GM12801 (cell line): ENCODE results near the gene HUNK.

ENCODE experiments used
- TF ChIP-seq, protein P1 (sequence below): IDR thresholded peaks from one replicate; pipeline ENCODE4 v1.5.1; 2011; ENCODE audit warnings: control low read depth; ENCODE audit not compliant: insufficient read length; ENCODE audit errors: extremely low read depth

Gene HUNK

DNA sequence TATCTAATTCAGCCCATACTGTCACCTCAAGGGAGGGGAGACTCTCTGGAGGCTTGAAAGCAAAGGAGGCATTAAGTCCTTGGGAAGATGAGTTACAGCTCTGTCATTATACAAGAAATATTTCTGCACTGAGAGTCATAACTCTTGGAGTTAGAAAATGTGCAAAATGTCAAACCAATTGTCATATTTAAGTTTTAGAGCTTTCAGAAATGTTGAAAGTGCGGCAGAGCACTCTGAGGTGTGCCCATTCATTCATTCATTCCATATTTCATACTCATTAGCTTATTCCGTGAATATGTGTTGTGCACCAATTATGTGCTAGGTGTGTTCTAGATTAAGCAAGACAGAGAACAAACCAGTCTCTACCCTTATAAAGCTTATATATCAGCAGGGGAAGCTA lies 87.1 kb downstream of the HUNK start:
- TF ChIP-seq, protein P1, sequence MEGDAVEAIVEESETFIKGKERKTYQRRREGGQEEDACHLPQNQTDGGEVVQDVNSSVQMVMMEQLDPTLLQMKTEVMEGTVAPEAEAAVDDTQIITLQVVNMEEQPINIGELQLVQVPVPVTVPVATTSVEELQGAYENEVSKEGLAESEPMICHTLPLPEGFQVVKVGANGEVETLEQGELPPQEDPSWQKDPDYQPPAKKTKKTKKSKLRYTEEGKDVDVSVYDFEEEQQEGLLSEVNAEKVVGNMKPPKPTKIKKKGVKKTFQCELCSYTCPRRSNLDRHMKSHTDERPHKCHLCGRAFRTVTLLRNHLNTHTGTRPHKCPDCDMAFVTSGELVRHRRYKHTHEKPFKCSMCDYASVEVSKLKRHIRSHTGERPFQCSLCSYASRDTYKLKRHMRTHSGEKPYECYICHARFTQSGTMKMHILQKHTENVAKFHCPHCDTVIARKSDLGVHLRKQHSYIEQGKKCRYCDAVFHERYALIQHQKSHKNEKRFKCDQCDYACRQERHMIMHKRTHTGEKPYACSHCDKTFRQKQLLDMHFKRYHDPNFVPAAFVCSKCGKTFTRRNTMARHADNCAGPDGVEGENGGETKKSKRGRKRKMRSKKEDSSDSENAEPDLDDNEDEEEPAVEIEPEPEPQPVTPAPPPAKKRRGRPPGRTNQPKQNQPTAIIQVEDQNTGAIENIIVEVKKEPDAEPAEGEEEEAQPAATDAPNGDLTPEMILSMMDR, result no peak

DNA sequence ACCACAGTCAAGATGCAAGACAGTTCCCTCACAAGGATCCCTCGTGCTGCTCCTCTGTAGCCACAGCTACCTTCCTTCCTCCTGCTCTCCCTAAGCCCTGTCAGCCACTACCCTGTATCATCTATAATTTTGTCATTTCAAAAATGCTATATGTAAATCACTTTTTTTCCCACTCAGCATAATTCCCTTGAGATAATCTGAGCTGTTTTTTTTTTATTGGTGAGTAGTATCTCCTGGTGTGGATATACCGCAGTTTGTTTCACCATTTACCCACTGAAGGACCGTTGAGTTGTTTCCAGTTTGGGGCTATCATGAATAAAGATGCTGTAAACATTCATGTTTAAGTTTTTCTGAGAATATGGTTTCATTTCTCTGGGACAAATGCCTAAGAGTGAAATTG lies 88.2 kb downstream of the HUNK start:
- TF ChIP-seq, protein P1, result no peak

DNA sequence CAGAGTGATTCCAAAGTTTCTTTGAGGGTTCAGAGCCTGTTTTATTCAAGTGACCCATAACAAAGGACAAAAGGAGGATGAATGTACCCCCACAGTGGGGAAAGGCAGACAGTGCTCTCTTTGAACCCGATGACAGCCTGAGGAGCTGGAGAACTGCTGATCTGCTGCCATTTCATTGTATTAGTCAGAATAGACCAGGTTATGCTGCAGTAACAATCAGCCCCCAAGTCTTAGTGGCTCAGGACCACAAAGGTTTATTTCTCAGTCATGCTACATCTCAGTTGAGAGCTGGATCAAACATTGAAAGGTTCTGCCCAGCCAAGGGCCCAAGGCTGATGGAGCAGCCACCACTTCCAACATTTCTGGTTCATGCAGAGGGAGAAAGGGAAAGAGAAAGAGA lies 88.9 kb downstream of the HUNK start:
- TF ChIP-seq, protein P1, result no peak

DNA sequence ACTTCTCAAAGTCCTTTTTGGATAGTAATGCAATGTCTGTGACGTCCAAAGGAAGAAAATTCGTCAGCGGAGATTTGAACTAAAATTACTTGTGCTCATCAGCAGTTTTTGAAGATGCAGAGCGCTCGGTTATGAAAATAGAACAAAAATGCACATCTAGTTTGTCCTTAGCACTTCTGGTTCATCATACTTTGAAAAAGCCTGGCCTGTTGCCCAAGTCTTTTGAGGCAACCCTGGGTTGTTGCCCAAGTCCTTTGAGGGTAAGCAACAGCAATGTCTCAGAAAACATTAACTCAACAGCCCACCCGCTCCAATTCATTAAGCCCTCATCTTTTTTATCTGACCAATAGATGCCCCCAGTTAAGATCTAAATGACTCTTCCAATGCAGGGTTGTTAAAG lies 91.9 kb downstream of the HUNK start:
- TF ChIP-seq, protein P1, result no peak

DNA sequence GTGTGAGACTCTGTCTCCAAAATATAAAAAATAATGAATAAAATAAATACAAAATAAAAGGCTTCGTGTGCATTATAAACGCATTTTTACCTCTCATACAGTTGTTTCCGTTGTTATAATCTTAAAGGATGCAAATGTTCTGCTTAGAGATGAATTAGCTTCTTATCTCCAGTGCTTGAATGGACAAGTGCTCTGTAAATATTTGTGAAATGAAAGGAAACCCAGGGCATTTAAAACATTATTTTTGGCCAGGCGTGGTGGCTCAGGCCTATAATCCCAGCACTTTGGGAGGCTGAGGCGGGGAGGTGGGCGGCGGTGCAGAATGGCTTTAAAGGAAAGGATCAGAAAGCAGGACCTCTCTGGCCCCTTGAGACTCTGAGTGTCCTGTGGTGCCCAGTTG lies 94.5 kb downstream of the HUNK start:
- TF ChIP-seq, protein P1, result no peak

DNA sequence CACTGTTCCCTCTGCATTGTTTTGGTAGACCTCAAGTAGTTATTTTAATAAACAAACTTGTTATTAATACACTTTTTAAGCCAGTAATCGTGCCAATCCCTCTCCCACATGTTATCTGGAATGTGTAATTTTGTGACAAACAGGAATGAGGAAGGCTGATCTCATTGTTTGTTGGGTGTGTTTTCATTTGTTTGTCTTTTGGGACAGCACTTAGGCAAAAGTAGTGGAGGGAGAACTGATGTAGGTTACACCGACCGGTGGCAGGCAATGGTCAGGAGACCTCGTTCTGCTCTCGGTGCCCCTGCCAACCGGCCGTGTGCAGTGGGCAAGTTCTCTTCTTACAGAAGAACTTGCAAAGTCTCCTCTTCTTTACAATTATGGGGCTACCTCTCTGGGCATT lies 99.8 kb downstream of the HUNK start:
- TF ChIP-seq, protein P1, result no peak

DNA sequence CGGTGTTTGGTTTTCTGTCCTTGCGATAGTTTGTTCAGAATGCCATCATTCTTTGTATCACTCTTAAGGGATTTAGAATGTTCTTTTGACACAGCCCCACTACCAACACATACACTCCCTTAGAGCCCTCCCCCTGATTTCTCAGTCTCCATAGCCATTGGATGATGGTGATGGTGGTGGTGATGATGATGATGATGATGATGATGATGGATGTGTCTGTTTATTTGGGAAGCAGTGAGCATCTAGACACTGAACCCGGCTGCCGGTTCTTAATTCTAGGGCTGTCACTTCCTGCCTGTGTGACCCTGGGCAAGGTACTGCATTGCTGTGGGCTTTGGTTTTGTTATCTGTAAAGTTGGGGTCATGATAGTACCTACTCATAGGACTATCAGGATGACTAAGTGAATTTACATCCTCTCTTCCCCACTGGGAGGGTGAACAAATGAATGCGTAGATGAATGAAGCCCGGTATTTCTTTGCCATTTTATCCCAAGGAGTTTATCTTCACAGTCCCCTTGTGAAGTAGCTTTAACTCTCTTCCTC lies 100.7 kb downstream of the HUNK start:
- TF ChIP-seq, protein P1, result no peak
